PC-9 (cell line): ENCODE results near the gene FBP2.

ENCODE experiments used
- CTCF ChIP-seq: fragments of 200-600 bp; sonication (generic); conservative IDR thresholded peaks from 2 replicates; pipeline ENCODE4 v1.6.1; 2017; ENCODE audit warnings: mixed run types, antibody characterized with exemption, mild to moderate bottlenecking, moderate library complexity
- EZH2 ChIP-seq: fragments of 200-600 bp; sonication (generic); IDR thresholded peaks from 2 replicates; pipeline ENCODE4 v1.8.0; 2017; ENCODE audit warnings: antibody characterized with exemption, low read depth

- TF ChIP-seq CTCF (no peak), EZH2 (no peak)
Observed at GRCh38 chr9:94639999-94640376, 46.4 kb upstream of the FBP2 start.
